ENCODE data around the gene AHSG.
A peak's percentile ranks its signal among the peaks of the same experiment; 100 is the strongest.
"Not testable (repeated sequence)": the region's sequence is repeated elsewhere in the genome, so short reads cannot be mapped to it uniquely, and the experiment has no call there.

Gene AHSG

GRCh38 chr3:186627852-186628414 lies 15.1 kb downstream of the AHSG start:
- H3K36me3 ChIP-seq (ENCODE audit: control insufficient read depth in 2 of 2, insufficient read depth in 2 of 2, low read length in 2 of 2), result no peaks in the 10 kb centered on the region
- H3K4me3 ChIP-seq (ENCODE audit: low read length in 2 of 2), result no peak overlapping the region
- H3K27me3 ChIP-seq (ENCODE audit: control insufficient read depth in 2 of 2, insufficient read depth in 2 of 2, low read length in 2 of 2), result no peaks in the 10 kb centered on the region
- H3K9me3 ChIP-seq (ENCODE audit: control insufficient read depth in 2 of 2, low read length in 2 of 2), result no peaks in the 10 kb centered on the region
- no peak overlapping the region for H3K9ac ChIP-seq (ENCODE audit: low read depth in 1 of 2, low read length in 2 of 2)
- H3K27ac ChIP-seq (ENCODE audit: low read depth in 2 of 2, low read length in 2 of 2), result no peak overlapping the region
- H3K4me1 ChIP-seq (ENCODE audit: control insufficient read depth in 2 of 2, insufficient read depth in 2 of 2, low read length in 2 of 2), result no peaks in the 10 kb centered on the region

- H3K27ac ChIP-seq (ENCODE audit: low read depth in 2 of 2, low read length in 2 of 2), result no peak overlapping the region
Measured at GRCh38 chr3:186628756-186629155, 15.9 kb downstream of the AHSG start.

GRCh38 chr3:186630950-186631641 lies 18.2 kb downstream of the AHSG start:
- Histone ChIP-seq H3K4me1 (ENCODE audit: control insufficient read depth in 2 of 2, insufficient read depth in 2 of 2, low read length in 2 of 2) (peaks cover 0 to 8% of the 10 kb centered on the region in 2 donors), H3K27me3 (ENCODE audit: control insufficient read depth in 2 of 2, insufficient read depth in 2 of 2, low read length in 2 of 2) (no peaks in the 10 kb centered on the region), H3K4me3 (ENCODE audit: low read length in 2 of 2) (no peak overlapping the region), H3K9ac (ENCODE audit: low read depth in 1 of 2, low read length in 2 of 2) (no peak overlapping the region), H3K27ac (ENCODE audit: low read depth in 2 of 2, low read length in 2 of 2) (no peak overlapping the region), H3K36me3 (ENCODE audit: control insufficient read depth in 2 of 2, insufficient read depth in 2 of 2, low read length in 2 of 2) (no peaks in the 10 kb centered on the region), H3K9me3 (ENCODE audit: control insufficient read depth in 2 of 2, low read length in 2 of 2) (no peaks in the 10 kb centered on the region)

More at GRCh38 chr3:186628756-186629155, 15.9 kb downstream of the AHSG start:
- Histone ChIP-seq H3K9me3 (ENCODE audit: control insufficient read depth in 2 of 2, low read length in 2 of 2) (no peaks in the 10 kb centered on the region), H3K36me3 (ENCODE audit: control insufficient read depth in 2 of 2, insufficient read depth in 2 of 2, low read length in 2 of 2) (no peaks in the 10 kb centered on the region), H3K9ac (ENCODE audit: low read depth in 1 of 2, low read length in 2 of 2) (no peak overlapping the region), H3K4me1 (ENCODE audit: control insufficient read depth in 2 of 2, insufficient read depth in 2 of 2, low read length in 2 of 2) (no peaks in the 10 kb centered on the region), H3K27me3 (ENCODE audit: control insufficient read depth in 2 of 2, insufficient read depth in 2 of 2, low read length in 2 of 2) (no peaks in the 10 kb centered on the region), H3K4me3 (ENCODE audit: low read length in 2 of 2) (no peak overlapping the region)

GRCh38 chr3:186633481-186633880 lies 20.6 kb downstream of the AHSG start:
- peaks cover 6 to 14% of the 10 kb centered on the region in 2 donors for H3K4me1 ChIP-seq (ENCODE audit: control insufficient read depth in 2 of 2, insufficient read depth in 2 of 2, low read length in 2 of 2)
- H3K36me3 ChIP-seq (ENCODE audit: control insufficient read depth in 2 of 2, insufficient read depth in 2 of 2, low read length in 2 of 2), result no peaks in the 10 kb centered on the region
- no peaks in the 10 kb centered on the region for H3K9me3 ChIP-seq (ENCODE audit: control insufficient read depth in 2 of 2, low read length in 2 of 2)
- H3K27ac ChIP-seq (ENCODE audit: low read depth in 2 of 2, low read length in 2 of 2), result no peak overlapping the region
- no peak overlapping the region for H3K9ac ChIP-seq (ENCODE audit: low read depth in 1 of 2, low read length in 2 of 2)
- H3K4me3 ChIP-seq (ENCODE audit: low read length in 2 of 2), result no peak overlapping the region
- no peaks in the 10 kb centered on the region for H3K27me3 ChIP-seq (ENCODE audit: control insufficient read depth in 2 of 2, insufficient read depth in 2 of 2, low read length in 2 of 2)

GRCh38 chr3:186634207-186634606 lies 21.3 kb downstream of the AHSG start:
- not testable (repeated sequence) for H3K27ac ChIP-seq (ENCODE audit: low read depth in 2 of 2, low read length in 2 of 2); H3K9ac ChIP-seq (ENCODE audit: low read depth in 1 of 2, low read length in 2 of 2)

GRCh38 chr3:186635532-186635931 lies 22.7 kb downstream of the AHSG start:
- Histone ChIP-seq H3K9me3 (ENCODE audit: control insufficient read depth in 2 of 2, low read length in 2 of 2) (no peaks in the 10 kb centered on the region), H3K4me1 (ENCODE audit: control insufficient read depth in 2 of 2, insufficient read depth in 2 of 2, low read length in 2 of 2) (peaks cover 6 to 14% of the 10 kb centered on the region in 2 donors), H3K27me3 (ENCODE audit: control insufficient read depth in 2 of 2, insufficient read depth in 2 of 2, low read length in 2 of 2) (no peaks in the 10 kb centered on the region), H3K9ac (ENCODE audit: low read depth in 1 of 2, low read length in 2 of 2) (no peak overlapping the region), H3K27ac (ENCODE audit: low read depth in 2 of 2, low read length in 2 of 2) (no peak overlapping the region), H3K4me3 (ENCODE audit: low read length in 2 of 2) (no peak overlapping the region), H3K36me3 (ENCODE audit: control insufficient read depth in 2 of 2, insufficient read depth in 2 of 2, low read length in 2 of 2) (no peaks in the 10 kb centered on the region)

More at GRCh38 chr3:186634207-186634606, 21.3 kb downstream of the AHSG start:
- not testable (repeated sequence) for H3K27me3 ChIP-seq (ENCODE audit: control insufficient read depth in 2 of 2, insufficient read depth in 2 of 2, low read length in 2 of 2); H3K9me3 ChIP-seq (ENCODE audit: control insufficient read depth in 2 of 2, low read length in 2 of 2); H3K4me3 ChIP-seq (ENCODE audit: low read length in 2 of 2); H3K36me3 ChIP-seq (ENCODE audit: control insufficient read depth in 2 of 2, insufficient read depth in 2 of 2, low read length in 2 of 2)
- peaks cover 6 to 14% of the 10 kb centered on the region in 2 donors for H3K4me1 ChIP-seq (ENCODE audit: control insufficient read depth in 2 of 2, insufficient read depth in 2 of 2, low read length in 2 of 2)

GRCh38 chr3:186636536-186636935 lies 23.7 kb downstream of the AHSG start:
- Histone ChIP-seq H3K9me3 (ENCODE audit: control insufficient read depth in 2 of 2, low read length in 2 of 2) (no peaks in the 10 kb centered on the region), H3K27ac (ENCODE audit: low read depth in 2 of 2, low read length in 2 of 2) (no peak overlapping the region), H3K36me3 (ENCODE audit: control insufficient read depth in 2 of 2, insufficient read depth in 2 of 2, low read length in 2 of 2) (no peaks in the 10 kb centered on the region), H3K4me3 (ENCODE audit: low read length in 2 of 2) (no peak overlapping the region), H3K27me3 (ENCODE audit: control insufficient read depth in 2 of 2, insufficient read depth in 2 of 2, low read length in 2 of 2) (no peaks in the 10 kb centered on the region), H3K9ac (ENCODE audit: low read depth in 1 of 2, low read length in 2 of 2) (no peak overlapping the region), H3K4me1 (ENCODE audit: control insufficient read depth in 2 of 2, insufficient read depth in 2 of 2, low read length in 2 of 2) (peaks cover 6 to 14% of the 10 kb centered on the region in 2 donors)

- Histone ChIP-seq H3K4me1 (ENCODE audit: control insufficient read depth in 2 of 2, insufficient read depth in 2 of 2, low read length in 2 of 2) (peaks cover 6 to 14% of the 10 kb centered on the region in 2 donors), H3K27me3 (ENCODE audit: control insufficient read depth in 2 of 2, insufficient read depth in 2 of 2, low read length in 2 of 2) (no peaks in the 10 kb centered on the region), H3K9ac (ENCODE audit: low read depth in 1 of 2, low read length in 2 of 2) (no peak overlapping the region), H3K36me3 (ENCODE audit: control insufficient read depth in 2 of 2, insufficient read depth in 2 of 2, low read length in 2 of 2) (no peaks in the 10 kb centered on the region), H3K9me3 (ENCODE audit: control insufficient read depth in 2 of 2, low read length in 2 of 2) (no peaks in the 10 kb centered on the region), H3K27ac (ENCODE audit: low read depth in 2 of 2, low read length in 2 of 2) (no peak overlapping the region), H3K4me3 (ENCODE audit: low read length in 2 of 2) (no peak overlapping the region)
Measured at GRCh38 chr3:186637686-186638085, 24.8 kb downstream of the AHSG start.

- no peak overlapping the region for H3K4me3 ChIP-seq (ENCODE audit: low read length in 2 of 2)
- H3K9me3 ChIP-seq (ENCODE audit: control insufficient read depth in 2 of 2, low read length in 2 of 2), result no peaks in the 10 kb centered on the region
- no peaks in the 10 kb centered on the region for H3K27me3 ChIP-seq (ENCODE audit: control insufficient read depth in 2 of 2, insufficient read depth in 2 of 2, low read length in 2 of 2)
- peak overlapping the region; percentile 48 to 56 for H3K27ac ChIP-seq (ENCODE audit: low read depth in 2 of 2, low read length in 2 of 2)
- peaks cover 6 to 14% of the 10 kb centered on the region in 2 donors for H3K4me1 ChIP-seq (ENCODE audit: control insufficient read depth in 2 of 2, insufficient read depth in 2 of 2, low read length in 2 of 2)
- H3K9ac ChIP-seq (ENCODE audit: low read depth in 1 of 2, low read length in 2 of 2), result no peak overlapping the region
- no peaks in the 10 kb centered on the region for H3K36me3 ChIP-seq (ENCODE audit: control insufficient read depth in 2 of 2, insufficient read depth in 2 of 2, low read length in 2 of 2)
Measured at GRCh38 chr3:186638259-186638658, 25.4 kb downstream of the AHSG start.

GRCh38 chr3:186639778-186640472 lies 27.1 kb downstream of the AHSG start, which contains the start of gene FETUB:
Gene FETUB (plus strand): TSS chr3:186640399. CDS start chr3:186640461, 62 bp downstream.
- no peak within 1 kb of the TSS for H3K9ac ChIP-seq (ENCODE audit: low read depth in 1 of 2, low read length in 2 of 2)
- no peak within 1 kb of the TSS for H3K27ac ChIP-seq (ENCODE audit: low read depth in 2 of 2, low read length in 2 of 2)
- peaks cover 6 to 14% of the 10 kb centered on the region in 2 donors for H3K4me1 ChIP-seq (ENCODE audit: control insufficient read depth in 2 of 2, insufficient read depth in 2 of 2, low read length in 2 of 2)
- no peaks in the 10 kb centered on the region for H3K36me3 ChIP-seq (ENCODE audit: control insufficient read depth in 2 of 2, insufficient read depth in 2 of 2, low read length in 2 of 2)
- H3K4me3 ChIP-seq (ENCODE audit: low read length in 2 of 2), result no peak within 1 kb of the TSS
- no peaks in the 10 kb centered on the region for H3K9me3 ChIP-seq (ENCODE audit: control insufficient read depth in 2 of 2, low read length in 2 of 2)
- peaks cover 0 to 3% of the 10 kb centered on the region in 2 donors for H3K27me3 ChIP-seq (ENCODE audit: control insufficient read depth in 2 of 2, insufficient read depth in 2 of 2, low read length in 2 of 2)

All from mucosa of rectum (tissue), 2 donors.